OCI-LY3 (cell line): ENCODE measurements around the gene NKD2.

ENCODE experiments used
- EZH2phosphoT487 ChIP-seq: fragments of 200-600 bp; shearing (Covaris generic); IDR thresholded peaks from 2 replicates; pipeline ENCODE4 v1.6.1; 2018; ENCODE audit warnings: antibody characterized with exemption, mixed run types, low read depth
- TF ChIP-seq, protein P1 (sequence below): fragments of 200-600, 300-600 bp; sonication (generic); IDR thresholded peaks from 2 replicates; pipeline ENCODE4 v1.5.1; 2014; ENCODE audit warnings: antibody characterized with exemption, low read length, low read depth

DNA sequence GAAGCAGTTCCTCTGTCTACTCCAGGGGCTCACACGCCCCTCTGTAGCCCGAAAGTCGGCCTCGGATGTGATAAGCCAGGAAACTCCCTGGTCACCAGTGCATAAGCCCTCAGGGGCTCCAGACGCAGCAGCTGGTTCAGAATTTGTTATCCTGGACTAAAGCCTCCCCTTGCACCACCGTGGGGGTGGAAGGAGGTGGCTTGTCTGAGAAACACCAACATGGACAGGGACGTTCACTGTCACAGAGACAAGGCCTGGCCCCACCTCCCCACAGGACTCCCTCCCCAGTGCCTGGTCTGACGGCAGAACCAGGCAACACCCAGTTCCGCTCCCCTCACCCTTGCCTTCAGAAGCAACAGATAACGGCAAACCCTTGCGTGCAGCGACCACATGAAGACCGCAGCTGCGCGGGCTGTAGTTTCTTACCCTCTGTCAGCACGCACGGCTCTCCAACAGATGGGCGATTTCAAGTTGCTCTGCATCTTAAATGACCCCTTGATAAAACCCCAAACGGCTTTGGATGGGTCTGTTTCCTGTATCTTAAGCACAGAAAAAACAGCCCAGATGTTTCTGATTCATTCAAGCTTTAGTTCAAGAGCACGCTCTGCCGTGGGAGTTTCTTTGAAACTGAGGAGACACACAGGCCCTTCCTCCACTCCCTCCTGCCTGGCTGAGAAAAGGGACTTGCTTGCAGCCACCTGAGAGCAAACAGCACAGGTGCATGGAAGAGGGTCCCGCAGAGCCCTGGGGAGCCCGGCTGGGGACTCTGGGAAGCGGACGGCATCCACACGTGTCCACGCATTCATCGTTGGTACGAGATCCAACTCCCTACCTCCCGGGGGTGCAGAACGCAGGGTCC is 44.7 kb upstream of the NKD2 start:
- TF ChIP-seq, protein P1, sequence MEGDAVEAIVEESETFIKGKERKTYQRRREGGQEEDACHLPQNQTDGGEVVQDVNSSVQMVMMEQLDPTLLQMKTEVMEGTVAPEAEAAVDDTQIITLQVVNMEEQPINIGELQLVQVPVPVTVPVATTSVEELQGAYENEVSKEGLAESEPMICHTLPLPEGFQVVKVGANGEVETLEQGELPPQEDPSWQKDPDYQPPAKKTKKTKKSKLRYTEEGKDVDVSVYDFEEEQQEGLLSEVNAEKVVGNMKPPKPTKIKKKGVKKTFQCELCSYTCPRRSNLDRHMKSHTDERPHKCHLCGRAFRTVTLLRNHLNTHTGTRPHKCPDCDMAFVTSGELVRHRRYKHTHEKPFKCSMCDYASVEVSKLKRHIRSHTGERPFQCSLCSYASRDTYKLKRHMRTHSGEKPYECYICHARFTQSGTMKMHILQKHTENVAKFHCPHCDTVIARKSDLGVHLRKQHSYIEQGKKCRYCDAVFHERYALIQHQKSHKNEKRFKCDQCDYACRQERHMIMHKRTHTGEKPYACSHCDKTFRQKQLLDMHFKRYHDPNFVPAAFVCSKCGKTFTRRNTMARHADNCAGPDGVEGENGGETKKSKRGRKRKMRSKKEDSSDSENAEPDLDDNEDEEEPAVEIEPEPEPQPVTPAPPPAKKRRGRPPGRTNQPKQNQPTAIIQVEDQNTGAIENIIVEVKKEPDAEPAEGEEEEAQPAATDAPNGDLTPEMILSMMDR: no peak
- TF ChIP-seq EZH2phosphoT487: no peak
